GM21619 (cell line): ENCODE results near the gene FUT2.

Experiments used
- ATAC-seq: cut with Tn5 transposase; IDR thresholded peaks from one replicate; pipeline ENCODE4 v1.9.1; 2021; ENCODE audit not compliant: unreplicated experiment

Gene FUT2

DNA sequence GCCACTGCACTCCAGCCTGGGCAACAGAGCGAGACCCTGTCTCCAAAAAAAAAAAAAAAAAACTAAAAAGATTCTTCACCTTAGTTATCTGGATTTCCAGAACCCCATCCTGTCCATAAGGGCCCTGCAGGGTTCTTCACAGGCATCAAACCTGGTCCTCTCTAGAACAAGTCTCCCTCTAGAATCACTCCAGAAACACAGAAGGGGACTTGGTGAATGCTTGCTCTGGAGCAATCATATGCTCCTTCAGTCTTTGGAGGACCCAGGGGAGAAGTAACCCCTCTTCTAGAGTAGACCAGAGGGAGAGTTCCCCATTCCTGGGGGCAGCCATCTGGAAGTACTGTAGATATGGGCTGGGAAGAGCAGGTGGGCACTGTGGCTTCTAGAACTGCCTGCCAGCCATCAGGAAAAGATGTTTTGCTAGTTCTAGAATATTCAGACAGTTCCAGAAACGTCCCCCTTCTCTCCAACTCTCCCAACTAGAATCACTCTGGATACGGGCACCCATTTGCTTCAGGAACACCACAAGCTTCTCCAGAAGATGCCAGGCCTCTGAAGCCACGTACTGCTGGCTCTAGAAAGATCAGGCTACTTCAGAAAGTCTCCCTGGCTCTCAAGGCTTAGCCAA, 53.9 kb downstream of the FUT2 start:
- no peak for ATAC-seq

GRCh38 chr19:48750351-48750750, 54.6 kb downstream of the FUT2 start:
- ATAC-seq = no peak

GRCh38 chr19:48750771-48751504, 55.2 kb downstream of the FUT2 start:
- ATAC-seq = no peak

DNA sequence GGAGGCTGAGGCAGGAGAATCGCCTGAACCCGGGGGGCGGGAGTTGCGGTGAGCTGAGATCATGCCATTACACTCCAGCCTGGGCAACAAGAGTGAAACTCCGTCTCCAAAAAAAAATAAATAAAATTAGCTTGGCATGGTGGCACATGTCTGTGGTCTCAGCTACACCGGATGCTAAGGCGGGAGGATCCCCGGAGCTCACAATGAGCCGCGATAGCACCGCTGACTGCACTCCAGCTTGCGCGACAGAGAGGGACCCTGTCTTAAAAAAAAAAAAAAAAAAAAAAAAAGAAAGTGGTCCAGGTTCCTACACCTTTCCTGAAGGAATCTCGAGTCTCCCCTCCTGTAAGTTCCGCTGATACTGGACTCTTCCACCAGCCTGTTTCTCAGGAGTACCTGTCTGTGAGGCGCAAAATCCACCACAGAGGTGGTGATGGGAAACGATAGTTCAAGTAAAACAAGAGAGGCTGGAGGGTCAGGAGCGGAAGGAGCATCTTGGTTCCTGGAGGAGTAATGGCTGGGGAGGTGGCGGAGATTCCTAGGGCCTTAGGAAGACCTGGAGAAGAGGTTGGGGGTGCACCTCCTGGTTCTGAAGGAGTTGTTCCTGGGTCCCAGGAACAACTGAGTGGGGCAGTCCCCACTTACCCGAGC, 56.2 kb downstream of the FUT2 start:
- no peak for ATAC-seq

DNA sequence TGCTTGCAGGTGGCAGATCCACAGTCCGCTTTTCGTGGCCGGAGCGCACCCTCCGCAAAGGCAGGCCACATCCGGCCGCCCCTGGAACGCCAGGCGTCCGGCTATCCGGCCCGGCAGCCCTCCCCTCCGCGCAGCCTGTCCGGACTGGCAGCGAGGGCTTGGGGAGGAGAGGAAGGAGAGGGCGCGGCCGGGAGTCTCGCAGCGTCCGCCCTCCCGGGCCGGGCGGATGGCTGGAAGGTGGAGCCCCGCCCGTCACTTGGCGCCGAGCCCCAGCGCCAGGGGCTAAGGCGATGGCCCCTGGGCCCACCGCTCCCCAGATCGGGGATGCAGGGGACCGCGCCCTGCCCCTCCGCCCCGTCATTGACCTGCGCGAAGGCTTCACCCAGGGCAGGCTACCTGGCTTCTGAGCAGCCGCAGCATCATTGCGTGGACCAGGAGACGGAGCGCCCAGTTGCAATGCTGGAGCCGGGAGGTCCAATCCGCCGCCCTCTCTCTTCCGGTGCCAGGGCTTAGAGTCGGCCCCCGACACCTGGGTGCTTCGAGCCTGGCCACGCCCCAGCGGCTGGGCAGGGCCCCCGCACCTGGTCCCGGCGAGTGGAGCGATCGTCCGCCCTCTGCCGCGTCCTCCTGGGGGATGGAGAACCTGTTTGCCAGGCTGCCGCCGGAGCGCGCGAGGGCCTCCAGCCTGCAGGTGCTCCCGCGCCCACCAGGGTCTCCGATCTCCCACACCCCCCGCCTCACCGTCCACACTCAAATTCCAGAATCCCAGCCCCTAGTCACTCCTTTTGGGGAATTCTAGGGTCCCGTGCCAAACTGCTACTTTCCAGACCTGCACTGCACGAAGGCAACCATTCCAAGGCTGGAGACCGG, 57.0 kb downstream of the FUT2 start, which contains the start of gene FUT1:
Gene FUT1, minus strand, starts transcription at position 146 of the 870 bp plus-strand sequence. CDS start 1,360 bp downstream, outside the sequence.
- ATAC-seq = no peak

- no peak for ATAC-seq
Observed at GRCh38 chr19:48755084-48755641, 59.4 kb downstream of the FUT2 start, which contains the start of gene FGF21. Gene FGF21 (plus strand): TSS chr19:48755524. CDS start chr19:48756237, 713 bp downstream.
